Left renal cortex interstitium (tissue), 4 donors: ENCODE results near the gene RAB7B. TPM values are rescaled to one million over a fixed set of nuclear protein-coding genes. Genes with fewer than 3 reads are reported as not detected.

Experiments used
- DNase-seq, 4 donors: peaks; one replicate each; pipeline ENCODE4 v3.0.0-alpha.2; 2013; ENCODE audit warnings: low read depth in 4 of 4, low spot score in 2 of 4, missing footprints in 1 of 4
- polyA plus RNA-seq, 4 donors: library from polyadenylated mRNA; unstranded; fragments of 120-200 nt; gene quantifications; one replicate each; pipeline ENCODE4 v1.2.1, GENCODE V29; 2013; ENCODE audit not compliant: insufficient read length in 4 of 4

RAB7B gene
- polyA plus RNA-seq, 4 donors, result 2.3 to 3.3 (median 3.1) TPM

DNA sequence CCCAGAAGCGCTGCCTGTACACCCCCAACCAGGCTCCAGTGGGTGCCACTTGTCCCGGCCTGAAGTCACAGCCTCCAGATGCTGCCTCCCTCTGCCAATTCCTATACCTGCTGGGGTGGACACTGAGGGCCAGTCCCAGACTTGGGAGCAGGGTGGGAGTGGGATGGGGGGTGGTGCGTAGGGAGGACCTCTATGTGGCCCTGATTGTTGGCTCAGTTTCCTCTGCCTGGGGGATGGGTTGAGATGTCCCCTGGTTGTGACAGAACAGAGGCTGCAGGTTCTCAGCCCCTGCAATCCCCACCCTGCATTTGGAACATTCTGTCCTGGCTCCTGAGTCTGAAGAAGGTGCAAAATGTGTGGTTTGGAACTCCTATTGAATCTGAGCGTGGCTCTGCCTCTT lies 27.2 kb downstream of the RAB7B start:
- no peak for DNase-seq

DNA sequence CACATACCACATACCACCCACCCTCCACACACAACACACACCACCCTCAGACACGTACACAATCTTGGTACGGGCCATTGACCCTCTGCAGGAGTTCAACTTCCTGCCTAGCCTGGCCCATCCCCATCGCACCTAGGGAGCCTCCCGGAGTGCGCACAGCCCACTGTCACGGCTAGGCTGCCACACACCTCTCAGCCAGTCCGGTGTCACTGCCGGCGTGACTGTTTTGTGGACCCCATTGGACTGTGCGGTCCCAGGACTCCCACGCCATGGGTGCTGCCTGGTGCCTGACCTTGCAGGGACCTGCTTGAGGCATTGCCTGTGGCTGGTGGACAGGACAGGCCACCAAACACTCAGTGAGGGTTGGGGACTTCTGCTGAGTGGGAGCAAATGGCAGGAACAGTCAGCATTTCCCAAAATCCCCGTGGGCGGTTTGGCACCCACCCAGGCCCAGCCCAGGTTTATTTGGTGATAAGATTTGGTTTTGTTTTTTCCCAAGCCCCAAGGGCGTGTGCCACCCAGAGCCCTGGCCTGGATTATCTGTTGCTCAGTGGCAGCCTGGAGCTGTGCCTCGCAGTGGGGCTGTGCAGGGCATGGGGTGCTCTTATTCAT lies 27.7 kb downstream of the RAB7B start:
- DNase-seq, result no peak

DNA sequence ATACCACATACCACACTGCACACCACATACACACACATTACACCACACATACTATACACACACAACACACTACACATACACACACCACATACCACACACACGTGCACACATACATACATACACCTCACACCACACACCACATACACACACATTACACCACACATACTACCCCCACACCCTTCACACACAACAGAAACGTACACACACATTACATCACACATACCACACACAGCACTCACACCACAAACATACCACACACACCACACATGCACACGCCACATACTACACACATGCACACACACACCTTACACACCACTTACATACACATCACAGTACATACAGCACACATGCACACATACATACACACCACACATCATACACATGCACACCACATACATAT lies 28.5 kb downstream of the RAB7B start:
- DNase-seq, result no peak

DNA sequence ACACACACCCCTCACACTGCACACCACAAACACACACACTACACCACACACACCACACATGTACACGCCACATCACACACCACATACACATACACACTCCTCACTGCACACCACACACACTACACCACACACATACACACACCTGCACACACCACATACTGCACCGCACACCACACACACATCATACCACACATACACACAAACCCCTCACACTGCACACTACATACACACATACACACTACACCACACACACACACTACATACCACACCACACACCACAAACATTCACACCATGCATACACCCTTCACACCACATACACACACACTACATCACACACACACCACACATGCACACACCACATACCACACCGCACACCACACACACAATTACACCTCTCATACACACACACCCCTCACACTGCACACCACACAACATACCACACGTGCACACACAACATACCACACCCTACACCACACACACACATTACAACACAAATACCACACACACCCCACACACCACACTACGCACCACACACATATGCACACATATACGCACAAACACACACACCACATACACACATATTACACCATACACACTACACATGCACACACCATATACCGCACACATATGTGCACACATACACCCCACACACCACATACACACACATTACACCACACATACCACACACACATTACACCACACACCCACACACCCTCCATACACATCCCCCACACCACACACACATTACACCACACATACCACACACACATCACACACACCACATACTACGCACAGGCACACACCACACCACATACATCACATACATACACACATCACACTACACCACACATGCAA lies 29.6 kb downstream of the RAB7B start:
- no peak for DNase-seq

DNA sequence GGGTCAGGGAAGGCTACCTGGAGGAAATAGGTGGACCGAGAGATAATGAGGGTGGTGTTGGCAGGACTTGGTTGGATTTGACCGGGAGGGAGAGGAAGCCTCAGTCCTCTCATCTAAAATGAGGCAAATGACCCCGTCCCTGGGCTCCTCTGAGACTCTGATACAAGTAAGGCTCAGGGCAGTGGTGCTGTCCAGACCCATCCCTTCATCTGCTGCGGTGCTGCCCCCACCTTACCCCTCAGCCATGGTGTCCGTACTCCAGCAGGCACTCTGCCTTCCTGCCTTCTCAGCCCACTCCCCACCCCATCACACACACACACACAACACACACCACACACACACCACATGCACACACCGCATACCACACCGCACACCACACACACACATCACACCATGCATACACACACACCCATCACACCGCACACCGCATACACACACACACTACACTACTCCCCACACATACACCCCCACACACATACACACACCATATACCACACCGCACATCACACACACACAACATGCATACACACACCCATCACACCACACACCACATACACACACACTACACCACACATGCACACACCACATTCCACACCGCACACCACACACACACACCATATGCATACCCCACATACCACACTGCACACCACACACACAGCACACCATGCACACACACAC lies 30.6 kb downstream of the RAB7B start:
- no peak for DNase-seq

DNA sequence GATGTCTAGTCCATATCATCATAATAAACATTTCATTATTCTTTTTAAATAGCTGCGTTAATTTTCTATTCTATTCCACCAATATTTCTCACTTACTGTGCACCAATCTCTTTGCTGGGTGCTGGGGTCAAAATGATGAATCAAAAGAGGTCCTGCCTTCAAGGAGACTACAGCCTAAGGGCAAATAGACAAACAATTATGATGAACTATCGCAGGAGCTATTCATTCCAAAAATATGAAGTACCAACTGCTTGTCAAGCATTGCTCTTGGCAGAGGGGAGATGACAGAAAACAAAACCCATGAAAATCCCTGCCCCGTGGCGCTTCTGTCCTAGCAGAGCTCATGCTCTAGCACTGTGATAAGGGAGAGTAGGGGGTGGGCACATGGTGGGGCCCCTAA lies 31.1 kb downstream of the RAB7B start:
- no peak for DNase-seq

DNA sequence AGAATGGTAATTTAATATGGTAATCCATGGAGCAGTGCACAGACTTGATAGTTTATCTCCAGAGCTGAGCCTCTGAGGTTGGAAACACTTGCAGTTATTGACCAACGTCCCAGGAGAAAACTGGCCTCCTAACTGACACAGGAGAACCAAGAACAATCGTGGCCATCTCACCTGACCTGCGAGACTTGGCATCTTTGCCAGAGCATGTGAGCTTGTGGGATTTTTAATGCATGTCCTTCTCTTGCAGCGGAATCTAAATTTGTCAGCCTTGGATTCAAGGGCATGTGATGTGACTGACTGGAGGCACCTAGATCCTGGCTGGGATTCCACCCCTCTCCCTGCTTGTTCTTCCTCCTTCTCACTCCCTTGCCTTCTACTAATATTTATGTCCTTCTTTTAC lies 32.1 kb downstream of the RAB7B start:
- no peak for DNase-seq

DNA sequence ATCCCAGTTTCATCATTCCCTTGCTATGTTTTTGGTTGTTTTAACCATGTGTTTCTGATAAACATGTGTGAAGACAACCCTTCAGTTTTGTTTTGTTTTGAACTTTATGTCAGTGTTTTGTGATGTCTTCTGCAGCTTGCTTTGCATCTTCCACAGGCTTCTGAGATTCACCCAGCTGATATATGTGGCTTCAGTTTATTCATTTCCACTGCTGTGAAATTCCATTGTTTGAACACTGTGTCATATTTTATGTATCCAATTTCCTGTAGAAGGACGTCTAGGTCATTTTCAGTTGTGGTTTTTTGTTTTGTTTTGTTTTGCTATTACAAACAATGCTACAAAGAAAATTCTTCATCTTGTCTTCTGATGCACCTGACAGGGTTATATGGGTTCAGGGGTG lies 32.7 kb downstream of the RAB7B start:
- DNase-seq, result no peak

DNA sequence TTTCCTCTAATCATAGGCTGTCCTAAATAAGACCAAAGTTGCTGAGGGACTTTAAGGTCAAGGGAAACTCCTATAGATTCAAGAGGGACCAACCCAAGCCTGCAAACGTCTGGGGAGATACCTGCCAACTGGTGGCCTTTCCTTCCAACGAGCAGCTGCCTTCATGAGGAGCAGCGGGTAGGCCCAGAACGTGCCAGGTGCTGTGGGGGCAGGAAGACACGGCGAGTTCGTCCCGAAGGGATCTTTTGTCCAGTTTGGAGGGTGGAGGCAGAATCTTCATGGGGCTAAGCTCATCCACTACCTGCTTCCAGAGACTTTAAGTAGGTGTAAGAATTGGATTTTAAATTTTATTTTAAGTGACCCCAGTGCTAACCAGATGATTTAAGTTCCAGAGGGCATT lies 34.0 kb downstream of the RAB7B start:
- DNase-seq, result no peak

DNA sequence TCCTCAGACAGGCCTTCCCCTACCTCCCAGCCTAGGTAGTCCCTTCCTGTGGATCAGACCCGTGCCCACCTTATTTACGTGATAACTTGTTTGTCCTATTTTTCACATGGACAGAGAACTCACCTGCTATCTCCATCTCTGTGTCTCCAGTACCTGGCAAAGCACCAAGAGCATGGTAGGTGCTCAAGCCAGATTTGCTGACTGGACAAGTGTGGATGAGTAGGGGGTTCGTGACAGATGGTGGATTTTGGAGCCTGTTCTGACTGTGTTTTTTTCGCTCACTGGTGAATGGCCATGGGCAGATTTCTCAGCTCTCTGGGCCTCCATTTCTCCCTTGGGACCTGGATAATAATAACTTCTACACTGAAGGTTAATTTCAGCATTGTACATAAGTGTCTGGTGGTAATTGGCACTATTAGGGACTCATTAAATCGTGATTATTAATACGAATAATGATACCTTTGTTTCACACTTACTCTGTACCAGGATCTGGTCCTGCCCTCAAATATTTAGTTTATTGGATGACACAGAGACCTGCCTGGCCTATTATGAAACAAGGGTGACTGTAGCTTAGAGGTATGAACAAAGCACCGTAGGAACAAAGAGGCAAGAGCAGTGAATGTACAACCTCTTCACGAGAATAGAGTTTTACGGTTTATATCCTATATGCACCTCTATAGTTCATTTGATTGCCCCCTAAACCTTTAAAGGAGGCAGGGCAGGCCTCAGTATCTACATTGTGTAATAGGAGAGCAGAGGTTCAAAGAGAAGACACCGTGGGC lies 35.5 kb downstream of the RAB7B start:
- no peak for DNase-seq

DNA sequence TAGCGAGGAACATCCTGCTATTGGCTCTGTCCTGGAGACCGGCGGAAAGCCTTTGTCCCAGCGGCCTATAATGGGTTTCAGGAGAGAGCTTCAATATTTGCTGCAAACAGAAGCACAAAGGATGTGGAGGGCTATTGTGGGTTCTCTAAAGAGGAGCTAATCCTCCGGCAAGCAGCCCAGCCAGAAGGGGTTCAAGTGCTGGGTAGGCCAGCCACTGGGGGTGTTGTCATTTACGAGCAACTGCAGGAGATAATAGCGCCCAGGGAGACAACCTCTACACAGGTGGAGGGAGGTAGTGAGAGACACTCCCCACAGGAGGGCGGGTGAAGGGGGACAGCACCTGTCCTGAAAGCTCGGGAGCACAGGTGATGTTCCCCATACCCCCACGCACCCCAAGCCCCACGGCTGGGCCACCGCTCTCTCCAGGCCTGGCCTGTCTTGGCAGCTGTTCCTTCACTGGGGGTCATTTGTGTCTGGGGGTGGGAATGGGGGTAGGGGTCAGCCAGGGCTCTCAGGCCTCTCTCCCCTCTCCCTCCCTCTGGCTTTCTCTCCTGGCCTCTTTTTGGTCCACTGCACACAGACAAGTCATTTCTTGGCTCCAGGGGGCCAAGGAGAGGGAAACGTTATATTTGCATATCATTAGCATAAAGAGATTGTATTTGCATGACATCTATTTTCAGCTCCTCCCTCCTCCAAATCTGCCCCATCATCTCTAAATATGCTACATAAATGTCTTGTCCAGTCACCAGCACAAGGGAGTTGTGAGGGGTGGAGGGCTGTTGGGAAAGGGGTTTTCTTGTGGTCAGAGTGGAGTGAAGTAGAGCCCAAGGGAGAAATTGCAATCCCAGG lies 37.9 kb downstream of the RAB7B start:
- DNase-seq, result no peak

DNA sequence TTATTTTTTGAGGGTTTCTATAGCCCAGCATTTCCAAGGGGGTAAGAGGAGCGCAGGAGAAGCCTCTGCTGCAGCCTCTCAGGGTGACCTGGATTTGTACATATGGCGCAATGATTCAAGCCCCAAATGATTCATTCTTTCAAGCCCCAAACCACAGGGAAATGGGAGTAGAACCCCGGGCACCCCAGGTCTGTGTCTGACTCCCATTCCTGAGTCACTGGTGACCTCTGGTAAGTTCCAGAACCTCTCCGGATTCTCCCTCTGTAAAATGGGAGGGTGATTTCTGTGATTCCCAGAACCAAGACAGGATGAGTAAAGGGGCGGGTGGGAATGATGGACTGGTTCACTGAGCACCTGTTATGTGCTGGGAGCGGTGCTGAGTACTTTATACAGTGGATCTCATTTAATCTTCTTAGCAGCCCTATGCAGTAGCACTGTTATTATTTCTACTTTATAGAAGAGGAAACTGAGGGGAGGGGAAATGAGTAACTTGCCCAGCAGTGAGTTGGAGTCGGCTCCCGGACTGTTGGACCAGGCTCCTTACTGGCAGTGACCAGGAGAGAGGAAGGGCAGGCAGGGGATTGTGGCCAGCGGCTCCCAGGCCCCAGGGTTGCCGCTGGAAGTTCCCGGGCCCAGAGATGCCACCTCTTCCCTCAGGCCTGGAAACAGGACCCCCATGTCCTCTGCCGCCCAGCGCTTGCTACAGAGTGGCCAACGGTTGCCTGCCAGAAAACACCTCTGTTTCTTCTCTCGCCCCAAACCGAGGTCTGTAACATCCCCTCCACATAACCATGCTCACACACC lies 39.6 kb downstream of the RAB7B start:
- no peak for DNase-seq

DNA sequence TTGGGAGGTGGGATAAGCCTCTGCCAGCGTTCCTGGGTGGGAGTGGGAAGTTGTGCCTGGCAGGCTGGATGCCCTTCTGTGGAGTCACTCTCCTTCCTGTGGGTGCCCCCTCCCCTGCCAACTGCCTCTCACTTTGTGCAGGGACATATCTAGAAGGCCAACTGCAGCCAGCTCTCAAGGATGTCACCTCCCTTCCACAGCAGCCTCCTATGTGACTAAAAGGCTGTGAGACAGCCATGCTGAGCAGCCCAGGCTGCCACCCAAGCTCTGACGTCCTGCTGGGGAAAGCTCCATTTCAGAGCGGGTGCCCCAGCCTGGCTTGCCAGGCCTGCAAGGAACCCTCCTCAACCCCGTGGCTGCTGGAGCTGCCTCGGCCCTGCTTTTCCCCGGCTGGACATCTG lies 40.4 kb downstream of the RAB7B start:
- no peak for DNase-seq

DNA sequence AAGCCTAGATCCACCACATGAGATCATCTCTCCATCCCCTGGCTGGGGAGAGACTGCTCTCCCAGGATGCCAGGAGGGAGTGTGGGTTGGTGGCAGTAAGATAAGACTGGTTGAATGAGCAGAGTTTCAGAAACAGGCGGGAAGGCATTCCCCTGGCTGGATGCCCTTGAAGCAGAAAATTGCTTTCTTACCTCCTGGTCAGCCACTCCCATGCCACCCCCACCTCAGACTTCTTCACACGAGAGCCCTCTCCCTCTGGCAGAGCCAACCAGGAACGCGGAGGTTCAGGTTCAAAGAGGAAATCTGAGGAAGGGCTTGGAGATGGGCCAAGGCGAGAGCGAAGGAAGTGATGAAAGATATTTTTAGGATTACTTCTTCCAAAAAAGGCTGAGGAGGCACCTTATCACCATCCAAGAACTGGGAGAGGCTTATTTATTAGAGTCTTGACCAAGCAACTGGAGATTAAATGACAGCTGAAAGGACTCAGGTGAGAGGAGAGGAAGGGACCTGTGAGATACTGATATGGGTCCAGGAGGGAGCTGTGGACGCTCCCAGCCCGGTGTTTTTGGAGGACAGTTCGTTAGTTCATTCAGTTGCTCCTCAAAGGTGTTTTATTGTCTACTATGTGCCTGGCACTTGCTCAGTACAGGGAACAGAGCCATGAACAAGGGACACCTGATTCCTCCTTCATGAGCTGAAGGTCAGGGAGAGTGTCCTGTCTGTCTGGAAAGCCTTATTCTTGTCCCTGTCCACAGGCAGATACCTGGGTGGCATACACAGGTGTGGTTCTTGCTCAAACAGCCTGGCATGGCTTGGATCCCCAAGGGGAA lies 41.0 kb downstream of the RAB7B start:
- DNase-seq, result peak in 1 of 4 donors; percentile 33

DNA sequence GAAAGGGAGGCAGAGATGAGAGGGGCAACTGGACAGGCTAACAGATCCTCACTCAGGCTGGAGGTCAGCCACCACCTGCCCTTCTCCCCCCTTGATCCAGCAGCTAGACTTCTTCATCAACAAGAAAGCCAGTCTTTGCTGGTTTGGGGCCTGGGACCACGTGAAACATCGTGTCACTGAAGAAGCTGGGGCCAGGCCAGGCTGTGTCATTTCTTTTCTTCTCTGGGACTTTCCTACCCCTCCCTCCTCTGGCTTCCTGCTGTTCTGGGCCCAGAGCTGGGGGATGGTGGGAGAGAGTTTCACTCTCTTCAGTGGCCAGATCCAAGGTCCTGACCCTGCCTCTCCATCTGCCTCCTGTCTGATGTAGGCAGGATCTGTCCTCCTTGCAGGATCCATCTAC lies 41.8 kb downstream of the RAB7B start:
- DNase-seq, result peak in 1 of 4 donors; percentile 20

DNA sequence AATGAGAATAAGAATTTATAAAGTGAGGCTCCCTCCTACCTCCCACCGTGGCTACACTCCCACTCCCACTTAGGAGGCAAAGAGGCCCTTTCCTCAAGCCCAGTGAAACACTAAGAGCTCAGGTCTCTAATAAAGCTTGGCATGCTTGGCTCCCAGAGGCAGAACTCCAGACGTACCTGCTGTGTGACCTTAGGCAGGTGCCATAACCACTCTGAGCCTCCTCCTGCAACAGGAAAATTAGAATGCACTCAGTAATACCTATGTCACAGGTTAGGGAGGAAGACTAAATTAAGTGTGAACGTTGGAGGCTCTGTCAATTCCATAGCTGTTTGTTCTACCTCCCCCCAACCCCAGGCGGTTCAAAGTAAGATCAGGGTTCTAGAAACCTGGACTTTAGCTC lies 43.4 kb downstream of the RAB7B start:
- no peak for DNase-seq

DNA sequence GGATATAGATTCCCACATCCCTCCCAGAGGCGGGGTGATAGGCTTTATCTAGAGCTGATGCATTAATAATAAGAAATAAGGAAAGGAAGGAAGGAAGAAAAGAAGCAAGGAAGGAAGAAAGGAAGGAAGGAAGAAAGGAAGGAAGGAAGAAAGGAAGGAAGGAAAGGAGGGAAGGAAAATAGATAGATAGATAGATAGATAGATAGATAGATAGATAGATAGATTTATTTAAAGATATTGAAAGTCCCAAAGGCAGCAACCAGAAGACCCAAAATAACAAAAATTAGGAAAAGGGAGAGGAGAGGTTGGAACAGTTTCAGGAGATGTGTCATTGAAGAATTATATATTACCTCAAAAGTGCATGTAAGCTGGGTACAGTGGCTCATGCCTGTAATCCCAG lies 47.7 kb downstream of the RAB7B start:
- no peak for DNase-seq

DNA sequence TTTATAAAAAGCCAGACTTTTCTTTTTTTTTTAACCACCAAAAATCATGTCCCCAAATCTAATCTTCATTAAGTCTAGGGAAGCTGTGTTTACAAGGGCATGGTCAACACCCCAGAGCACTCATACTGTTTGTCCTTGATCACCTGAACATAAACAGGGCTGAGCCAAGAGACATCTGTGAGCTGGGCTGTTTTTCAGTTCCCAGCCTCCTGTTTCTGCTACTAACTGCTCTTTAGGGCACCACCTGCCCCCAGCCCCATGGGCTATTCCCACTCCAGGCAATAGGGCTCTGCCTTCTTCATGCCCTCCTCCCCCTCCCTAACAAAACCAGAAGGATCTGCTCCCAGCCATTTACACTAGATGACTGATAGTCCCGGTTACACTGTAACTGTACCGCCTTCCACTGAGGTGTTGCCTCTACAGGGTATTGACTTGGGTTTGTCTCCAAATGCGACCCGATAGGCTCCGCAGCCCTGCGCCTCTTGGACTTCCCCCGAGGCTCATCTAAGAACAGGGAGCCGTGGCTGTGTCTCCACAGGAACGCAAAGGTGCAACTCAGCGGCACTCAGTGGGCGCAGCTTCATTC lies 48.3 kb downstream of the RAB7B start:
- no peak for DNase-seq
